Measurements from ENCODE around the gene SIDT1.

DNA sequence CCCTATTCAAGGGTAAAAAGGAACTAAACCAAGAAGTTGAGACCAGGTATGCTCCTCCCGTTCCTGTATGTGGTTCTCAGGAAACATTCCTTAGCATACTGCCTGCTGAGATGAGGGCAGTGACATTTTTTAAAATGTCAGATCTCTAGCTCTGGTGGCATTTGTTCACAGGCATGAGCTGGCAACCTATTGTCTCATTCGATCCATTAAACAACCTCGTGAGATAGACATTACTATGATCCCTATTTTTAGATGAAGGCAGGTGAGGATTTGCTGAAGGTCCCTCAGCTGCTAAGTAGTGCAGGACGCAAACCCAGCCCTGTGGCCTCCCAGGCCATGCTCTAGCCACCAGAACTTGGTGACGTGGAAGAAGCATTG, 74.9 kb downstream of the SIDT1 start:
- TF ChIP-seq POLR2AphosphoS5 (IDR thresholded peaks at IDR 0.05; ENCODE audit: low read depth, low read length) = no peak
- TF ChIP-seq POLR2A (IDR thresholded peaks at IDR 0.05; ENCODE audit: low read depth, low read length) = no peak
